HepG2 (cell line): ENCODE measurements around the gene CLEC2A.

ENCODE experiments used
- CENPBD1 ChIP-seq: sonication (generic); formaldehyde crosslinking; IDR thresholded peaks from 2 replicates; pipeline ENCODE4 v1.8.0; 2022; ENCODE audit warnings: missing genetic modification reagents, low read depth, mild to moderate bottlenecking, borderline replicate concordance
- CTCF ChIP-seq: sonication (generic); formaldehyde crosslinking; IDR thresholded peaks from 2 replicates; pipeline ENCODE4 v1.5.0; 2020; ENCODE audit warnings: mild to moderate bottlenecking, missing genetic modification reagents, moderate library complexity
- E2F2 ChIP-seq: sonication (generic); formaldehyde crosslinking; IDR thresholded peaks from 2 replicates; pipeline ENCODE4 v1.4.0; 2020; ENCODE audit warnings: missing genetic modification reagents, borderline replicate concordance
- ELF4 ChIP-seq: sonication (generic); formaldehyde crosslinking; IDR thresholded peaks from 2 replicates; pipeline ENCODE4 v1.5.0; 2020; ENCODE audit warnings: missing genetic modification reagents, mild to moderate bottlenecking, moderate library complexity, borderline replicate concordance
- MEF2D ChIP-seq: sonication (generic); formaldehyde crosslinking; IDR thresholded peaks from 2 replicates; pipeline ENCODE4 v1.5.1; 2020; ENCODE audit warnings: mild to moderate bottlenecking, missing genetic modification reagents
- REST ChIP-seq, 2 experiments: IDR thresholded peaks; 2 replicates each; pipeline ENCODE4 v1.6.1; 2011 to 2012; ENCODE audit warnings: low read length in 2 of 2, borderline replicate concordance in 1 of 2, low read depth in 1 of 2, mild to moderate bottlenecking in 1 of 2, moderate library complexity in 1 of 2
- RNF2 ChIP-seq: fragments of 450-650 bp; conservative IDR thresholded peaks from 2 replicates; pipeline ENCODE4 v1.6.1; 2016; ENCODE audit warnings: low read depth
- ZBTB40 ChIP-seq, 2 experiments: fragments of 450-650 bp in 1 of 2; sonication (generic) in 1 of 2; formaldehyde crosslinking in 1 of 2; IDR thresholded peaks; 2 replicates each; pipeline versions ENCODE4 v1.6.1 to v1.8.0; 2016 to 2022; ENCODE audit warnings: antibody characterized with exemption in 1 of 2, mild to moderate bottlenecking in 1 of 2, missing genetic modification reagents in 1 of 2
- ZNF549 ChIP-seq: sonication (generic); formaldehyde crosslinking; IDR thresholded peaks from 2 replicates; pipeline ENCODE4 v1.5.0; 2020; ENCODE audit warnings: missing genetic modification reagents
- ZNF782 ChIP-seq: sonication (generic); formaldehyde crosslinking; IDR thresholded peaks from 2 replicates; pipeline ENCODE4 v1.4.0; 2020; ENCODE audit warnings: missing genetic modification reagents, mild to moderate bottlenecking, borderline replicate concordance
- ZSCAN29 ChIP-seq: sonication (generic); formaldehyde crosslinking; conservative IDR thresholded peaks from 2 replicates; pipeline ENCODE4 v1.4.0; 2020; ENCODE audit warnings: mild to moderate bottlenecking, missing genetic modification reagents

GRCh38 chr12:9931245-9931644 lies 925 bp downstream of the CLEC2A start:
- TF ChIP-seq REST (IDR thresholded peaks at IDR 0.05; ENCODE audit: borderline replicate concordance in 1 of 2, low read depth in 1 of 2, low read length in 2 of 2) (no peak), CTCF (CRISPR knock-in tag) (no peak), ZSCAN29 (CRISPR knock-in tag) (no peak), ELF4 (CRISPR knock-in tag) (no peak), ZNF782 (CRISPR knock-in tag) (no peak), CENPBD1 (CRISPR knock-in tag) (no peak), ZBTB40 (IDR thresholded peaks at IDR 0.05) (no peak), ZBTB40 (CRISPR knock-in tag; IDR thresholded peaks at IDR 0.05) (no peak), E2F2 (no peak), ZNF549 (CRISPR knock-in tag) (no peak), MEF2D (CRISPR knock-in tag) (no peak), RNF2 (no peak)
